Measurements from ENCODE around the gene AHNAK2. TPM values are rescaled to one million over a fixed set of nuclear protein-coding genes. Genes with fewer than 3 reads are reported as not detected.

The AHNAK2 gene
- total and polyA plus RNA-seq, 3 donors from 2014 or later, result 10.8 to 15.1 (median 12.8) TPM

DNA sequence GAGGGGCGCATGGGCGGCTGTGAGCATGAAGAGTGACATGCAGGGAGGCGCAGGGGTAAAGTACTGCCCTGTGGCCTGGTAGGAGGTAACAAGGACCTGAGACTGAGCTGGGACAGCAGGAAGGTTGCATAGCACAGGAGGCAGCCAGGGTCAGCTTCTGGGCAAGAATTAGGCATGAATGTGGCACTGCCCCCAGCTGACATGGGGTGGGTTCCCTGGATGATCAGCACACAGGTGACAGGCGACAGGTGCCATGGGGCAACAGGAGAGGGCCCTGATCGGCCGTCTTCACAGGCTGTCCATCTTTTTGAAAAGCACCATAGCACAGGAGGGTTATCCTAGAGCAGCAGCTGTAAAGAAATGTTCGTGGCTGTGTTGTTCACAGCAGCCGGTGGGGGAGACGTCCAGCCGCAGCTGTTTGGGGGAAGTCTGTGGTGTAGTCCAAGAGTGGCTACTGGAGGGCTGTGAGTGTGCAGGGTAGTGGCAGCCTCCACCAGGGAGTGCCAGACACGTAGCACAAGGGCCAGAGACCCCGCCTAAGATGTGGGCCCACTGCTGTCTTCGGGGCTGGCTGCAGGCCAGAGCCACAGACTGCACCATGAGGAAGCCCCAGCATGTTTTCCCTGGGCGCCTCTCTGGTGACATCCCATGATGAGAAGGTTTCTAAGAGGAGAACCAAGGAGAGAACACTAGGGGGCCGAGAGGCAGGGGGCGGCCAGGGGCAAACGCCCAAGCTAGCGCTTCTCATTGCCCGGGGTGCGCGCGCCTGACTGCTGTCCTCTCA, 15.8 kb upstream of the AHNAK2 start:
- Histone ChIP-seq H3K4me1 (no peaks in the 10 kb centered on the region), H3K27me3 (no peaks in the 10 kb centered on the region), H3K36me3 (ENCODE audit: low read depth, missing control alignments) (no peaks in the 10 kb centered on the region), H3K4me3 (no peak overlapping the region), H3K27ac (no peak overlapping the region), H3K9me3 (no peaks in the 10 kb centered on the region)
- WGBS, 2 donors, result 86 to 87% methylated on average over 22 of the region's 22 CpGs
- TF ChIP-seq, protein P1, sequence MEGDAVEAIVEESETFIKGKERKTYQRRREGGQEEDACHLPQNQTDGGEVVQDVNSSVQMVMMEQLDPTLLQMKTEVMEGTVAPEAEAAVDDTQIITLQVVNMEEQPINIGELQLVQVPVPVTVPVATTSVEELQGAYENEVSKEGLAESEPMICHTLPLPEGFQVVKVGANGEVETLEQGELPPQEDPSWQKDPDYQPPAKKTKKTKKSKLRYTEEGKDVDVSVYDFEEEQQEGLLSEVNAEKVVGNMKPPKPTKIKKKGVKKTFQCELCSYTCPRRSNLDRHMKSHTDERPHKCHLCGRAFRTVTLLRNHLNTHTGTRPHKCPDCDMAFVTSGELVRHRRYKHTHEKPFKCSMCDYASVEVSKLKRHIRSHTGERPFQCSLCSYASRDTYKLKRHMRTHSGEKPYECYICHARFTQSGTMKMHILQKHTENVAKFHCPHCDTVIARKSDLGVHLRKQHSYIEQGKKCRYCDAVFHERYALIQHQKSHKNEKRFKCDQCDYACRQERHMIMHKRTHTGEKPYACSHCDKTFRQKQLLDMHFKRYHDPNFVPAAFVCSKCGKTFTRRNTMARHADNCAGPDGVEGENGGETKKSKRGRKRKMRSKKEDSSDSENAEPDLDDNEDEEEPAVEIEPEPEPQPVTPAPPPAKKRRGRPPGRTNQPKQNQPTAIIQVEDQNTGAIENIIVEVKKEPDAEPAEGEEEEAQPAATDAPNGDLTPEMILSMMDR (IDR thresholded peaks at IDR 0.05), result no peak
- no peak for TF ChIP-seq POLR2A (IDR thresholded peaks at IDR 0.05)
- DNase-seq, result no peak
- intact Hi-C loops (cut with DNase I; ENCODE audit: low total_unique reads), result no loop called here

- 91 to 92% methylated on average over 9 to 12 of the region's 12 CpGs for WGBS, 2 donors
- H3K27ac ChIP-seq, result no peak overlapping the region
These were observed 15.1 kb upstream of the AHNAK2 start for GRCh38 chr14:104993306-104993705.

DNA sequence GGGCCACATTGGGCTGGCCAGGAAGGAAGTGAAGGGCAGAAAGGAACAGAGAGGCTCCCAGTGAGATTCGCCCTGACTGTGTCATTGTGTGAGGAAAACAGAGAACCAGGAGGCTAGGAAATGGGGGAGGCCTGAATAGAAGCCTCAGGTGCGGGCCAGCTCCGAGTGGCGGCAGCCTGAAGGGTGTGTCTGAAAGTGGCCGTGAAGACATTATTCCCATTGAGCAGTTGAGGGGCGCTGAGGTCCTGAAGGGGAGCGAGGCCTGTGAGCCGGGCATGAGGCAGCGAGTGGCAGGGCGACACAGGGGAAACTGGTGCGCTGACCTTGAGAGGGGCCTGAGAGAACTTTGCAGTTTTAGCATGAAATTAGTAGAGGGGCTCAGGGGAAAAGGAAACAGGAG, 14.3 kb upstream of the AHNAK2 start:
- Histone ChIP-seq H3K27ac (no peak overlapping the region), H3K9me3 (no peaks in the 10 kb centered on the region), H3K4me3 (no peak overlapping the region), H3K36me3 (ENCODE audit: low read depth, missing control alignments) (no peaks in the 10 kb centered on the region), H3K27me3 (no peaks in the 10 kb centered on the region), H3K4me1 (no peaks in the 10 kb centered on the region)
- 93 to 95% methylated on average over 11 of the region's 11 CpGs for WGBS, 2 donors
- intact Hi-C loops (cut with DNase I; ENCODE audit: low total_unique reads), result no loop called here
- TF ChIP-seq, protein P1 (IDR thresholded peaks at IDR 0.05), result no peak
- no peak for TF ChIP-seq POLR2A (IDR thresholded peaks at IDR 0.05)
- no peak for DNase-seq

More at GRCh38 chr14:104993306-104993705, 15.1 kb upstream of the AHNAK2 start:
- no peak overlapping the region for H3K4me3 ChIP-seq
- H3K4me1 ChIP-seq, result no peaks in the 10 kb centered on the region
- TF ChIP-seq POLR2A (IDR thresholded peaks at IDR 0.05), result no peak
- TF ChIP-seq, protein P1 (IDR thresholded peaks at IDR 0.05), result no peak
- no peak for DNase-seq
- H3K27me3 ChIP-seq, result no peaks in the 10 kb centered on the region
- intact Hi-C loops (cut with DNase I; ENCODE audit: low total_unique reads), result no loop called here
- no peaks in the 10 kb centered on the region for H3K9me3 ChIP-seq
- no peaks in the 10 kb centered on the region for H3K36me3 ChIP-seq (ENCODE audit: low read depth, missing control alignments)

- H3K27me3 ChIP-seq, result no peaks in the 10 kb centered on the region
- DNase-seq, result no peak
- no peak for TF ChIP-seq POLR2A (IDR thresholded peaks at IDR 0.05)
- TF ChIP-seq, protein P1 (IDR thresholded peaks at IDR 0.05), result no peak
- no peak overlapping the region for H3K4me3 ChIP-seq
- H3K27ac ChIP-seq, result no peak overlapping the region
- 96 to 98% methylated on average over 34 of the region's 34 CpGs for WGBS, 2 donors
- no peaks in the 10 kb centered on the region for H3K9me3 ChIP-seq
- intact Hi-C loops (cut with DNase I; ENCODE audit: low total_unique reads), result no loop called here
- no peaks in the 10 kb centered on the region for H3K36me3 ChIP-seq (ENCODE audit: low read depth, missing control alignments)
- H3K4me1 ChIP-seq, result peaks cover under 1% of the 10 kb centered on the region
These were observed 13.7 kb upstream of the AHNAK2 start for GRCh38 chr14:104991896-104992230.

GRCh38 chr14:104989951-104990303, 11.8 kb upstream of the AHNAK2 start:
- Histone ChIP-seq H3K27me3 (no peaks in the 10 kb centered on the region), H3K27ac (no peak overlapping the region), H3K4me3 (no peak overlapping the region), H3K4me1 (peaks cover 8% of the 10 kb centered on the region), H3K9me3 (no peaks in the 10 kb centered on the region), H3K36me3 (ENCODE audit: low read depth, missing control alignments) (no peaks in the 10 kb centered on the region)
- WGBS, 2 donors, result 96 to 100% methylated on average over 2 to 7 of the region's 7 CpGs
- intact Hi-C loops (cut with DNase I; ENCODE audit: low total_unique reads), result no loop called here
- DNase-seq, result no peak
- TF ChIP-seq, protein P1 (IDR thresholded peaks at IDR 0.05), result no peak
- TF ChIP-seq POLR2A (IDR thresholded peaks at IDR 0.05), result no peak

Data from testis (tissue), 3 donors.